ENCODE data around the gene ZC3H10. TPM values are rescaled to one million over a fixed set of nuclear protein-coding genes. Genes with fewer than 3 reads are reported as not detected.

ZC3H10 gene
- total RNA-seq, 1 experiment from 2014 or later, result 11.3 TPM

DNA sequence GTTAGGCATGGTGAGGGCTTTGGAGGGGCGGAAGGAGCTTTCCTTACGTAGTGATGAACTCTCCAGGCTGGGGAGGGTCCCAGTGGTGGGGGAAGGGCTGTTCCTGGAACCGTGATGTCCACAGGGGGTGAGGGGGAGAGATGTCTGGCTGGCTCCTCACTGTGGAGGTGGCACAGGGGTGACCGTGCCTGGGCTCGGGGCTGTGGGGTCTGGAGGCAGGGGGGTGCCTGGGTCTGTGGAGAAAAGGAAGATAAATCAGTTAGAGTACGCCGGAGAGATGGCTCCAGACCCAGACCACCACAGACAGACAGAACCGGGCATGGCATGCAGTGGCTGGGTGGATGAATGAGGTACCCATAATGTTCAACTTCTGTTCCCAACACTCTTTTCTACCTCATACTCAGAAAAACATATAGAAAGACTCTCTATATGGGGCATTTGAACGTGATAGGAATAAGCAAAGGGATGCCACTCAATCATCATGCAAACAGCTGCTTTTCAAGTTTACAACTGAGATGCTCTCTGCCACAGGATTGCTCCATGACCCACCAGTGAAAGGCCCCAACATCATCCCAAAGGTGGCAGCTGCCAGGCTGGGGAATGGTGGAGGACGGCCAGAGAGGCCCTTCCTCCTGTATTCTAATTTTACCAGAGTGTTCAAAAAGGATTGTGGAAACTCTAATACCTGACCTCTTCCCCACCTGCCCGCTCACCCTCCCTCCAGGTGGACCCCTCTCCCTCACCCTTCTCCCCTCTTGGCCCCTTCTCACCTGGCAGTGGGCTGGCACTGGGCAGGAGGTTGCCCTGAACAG is 45.7 kb downstream of the ZC3H10 start:
- Mint-ChIP-seq H3K27me3 (ENCODE audit: low read depth) (no peaks in the 10 kb centered on the region), H3K27ac (peak overlapping the region; percentile 32), H3K4me3 (no peak overlapping the region), H3K36me3 (peaks cover 81% of the 10 kb centered on the region), H3K4me1 (peaks cover 43% of the 10 kb centered on the region), H3K9me3 (no peaks in the 10 kb centered on the region)
- CTCF ChIA-PET, result interaction anchor here (1.0 to 3.4 kb wide), 6 partner anchors 25 to 95 kb away, joined by 3 to 21 read pairs (median 9); partner anchors contain the start of genes ANKRD52, ESYT1, RNF41 and SMARCC2
- POLR2A ChIA-PET, result interaction anchor here (0.5 to 7.2 kb wide), 14 partner anchors 8 to 190 kb away, joined by 3 to 104 read pairs (median 4); partner anchors contain the start of genes ERBB3, ESYT1, MYL6B and RAB5B
- TF ChIP-seq ZNF671 (CRISPR knock-in tag; IDR thresholded peaks at IDR 0.05) (peak; percentile 82), NR2C2 (CRISPR knock-in tag; IDR thresholded peaks at IDR 0.05) (no peak), CREM (CRISPR knock-in tag; IDR thresholded peaks at IDR 0.05) (no peak), ERG (CRISPR knock-in tag; IDR thresholded peaks at IDR 0.05) (peak; percentile 91; the same call in 1 of the 2 replicates), NFE2L1 (CRISPR knock-in tag; IDR thresholded peaks at IDR 0.05) (no peak), JAZF1 (CRISPR knock-in tag; IDR thresholded peaks at IDR 0.05) (no peak), ZNF532 (CRISPR knock-in tag; IDR thresholded peaks at IDR 0.05; ENCODE audit: borderline replicate concordance) (peak; percentile 49; the same call in 1 of the 2 replicates), ZNF512 (CRISPR knock-in tag; IDR thresholded peaks at IDR 0.05; ENCODE audit: borderline replicate concordance) (no peak), ZNF121 (CRISPR knock-in tag; IDR thresholded peaks at IDR 0.05) (no peak), GRHL2 (CRISPR knock-in tag; IDR thresholded peaks at IDR 0.05; ENCODE audit: insufficient replicate concordance, severe bottlenecking) (no peak), ZNF263 (CRISPR knock-in tag; IDR thresholded peaks at IDR 0.05; ENCODE audit: low read depth) (no peak), EMX1 (CRISPR knock-in tag; IDR thresholded peaks at IDR 0.05) (no peak; the same call in 1 of the 2 replicates), ZNF425 (CRISPR knock-in tag; conservative IDR thresholded peaks at IDR 0.05) (peak; percentile 73), FOXP1 (CRISPR knock-in tag; IDR thresholded peaks at IDR 0.05; ENCODE audit: borderline replicate concordance) (no peak), CBFB (CRISPR knock-in tag; IDR thresholded peaks at IDR 0.05; ENCODE audit: low read depth) (no peak), ZNF416 (CRISPR knock-in tag; IDR thresholded peaks at IDR 0.05) (peak; percentile 76; the same call in 1 of the 2 replicates)
- TF ChIP-seq, protein P1, sequence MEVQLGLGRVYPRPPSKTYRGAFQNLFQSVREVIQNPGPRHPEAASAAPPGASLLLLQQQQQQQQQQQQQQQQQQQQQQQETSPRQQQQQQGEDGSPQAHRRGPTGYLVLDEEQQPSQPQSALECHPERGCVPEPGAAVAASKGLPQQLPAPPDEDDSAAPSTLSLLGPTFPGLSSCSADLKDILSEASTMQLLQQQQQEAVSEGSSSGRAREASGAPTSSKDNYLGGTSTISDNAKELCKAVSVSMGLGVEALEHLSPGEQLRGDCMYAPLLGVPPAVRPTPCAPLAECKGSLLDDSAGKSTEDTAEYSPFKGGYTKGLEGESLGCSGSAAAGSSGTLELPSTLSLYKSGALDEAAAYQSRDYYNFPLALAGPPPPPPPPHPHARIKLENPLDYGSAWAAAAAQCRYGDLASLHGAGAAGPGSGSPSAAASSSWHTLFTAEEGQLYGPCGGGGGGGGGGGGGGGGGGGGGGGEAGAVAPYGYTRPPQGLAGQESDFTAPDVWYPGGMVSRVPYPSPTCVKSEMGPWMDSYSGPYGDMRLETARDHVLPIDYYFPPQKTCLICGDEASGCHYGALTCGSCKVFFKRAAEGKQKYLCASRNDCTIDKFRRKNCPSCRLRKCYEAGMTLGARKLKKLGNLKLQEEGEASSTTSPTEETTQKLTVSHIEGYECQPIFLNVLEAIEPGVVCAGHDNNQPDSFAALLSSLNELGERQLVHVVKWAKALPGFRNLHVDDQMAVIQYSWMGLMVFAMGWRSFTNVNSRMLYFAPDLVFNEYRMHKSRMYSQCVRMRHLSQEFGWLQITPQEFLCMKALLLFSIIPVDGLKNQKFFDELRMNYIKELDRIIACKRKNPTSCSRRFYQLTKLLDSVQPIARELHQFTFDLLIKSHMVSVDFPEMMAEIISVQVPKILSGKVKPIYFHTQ (CRISPR knock-in tag; IDR thresholded peaks at IDR 0.05), result peak; percentile 86
- TF ChIP-seq, protein P2, sequence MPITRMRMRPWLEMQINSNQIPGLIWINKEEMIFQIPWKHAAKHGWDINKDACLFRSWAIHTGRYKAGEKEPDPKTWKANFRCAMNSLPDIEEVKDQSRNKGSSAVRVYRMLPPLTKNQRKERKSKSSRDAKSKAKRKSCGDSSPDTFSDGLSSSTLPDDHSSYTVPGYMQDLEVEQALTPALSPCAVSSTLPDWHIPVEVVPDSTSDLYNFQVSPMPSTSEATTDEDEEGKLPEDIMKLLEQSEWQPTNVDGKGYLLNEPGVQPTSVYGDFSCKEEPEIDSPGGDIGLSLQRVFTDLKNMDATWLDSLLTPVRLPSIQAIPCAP (CRISPR knock-in tag; IDR thresholded peaks at IDR 0.05), result no peak
- TF ChIP-seq, protein P3, sequence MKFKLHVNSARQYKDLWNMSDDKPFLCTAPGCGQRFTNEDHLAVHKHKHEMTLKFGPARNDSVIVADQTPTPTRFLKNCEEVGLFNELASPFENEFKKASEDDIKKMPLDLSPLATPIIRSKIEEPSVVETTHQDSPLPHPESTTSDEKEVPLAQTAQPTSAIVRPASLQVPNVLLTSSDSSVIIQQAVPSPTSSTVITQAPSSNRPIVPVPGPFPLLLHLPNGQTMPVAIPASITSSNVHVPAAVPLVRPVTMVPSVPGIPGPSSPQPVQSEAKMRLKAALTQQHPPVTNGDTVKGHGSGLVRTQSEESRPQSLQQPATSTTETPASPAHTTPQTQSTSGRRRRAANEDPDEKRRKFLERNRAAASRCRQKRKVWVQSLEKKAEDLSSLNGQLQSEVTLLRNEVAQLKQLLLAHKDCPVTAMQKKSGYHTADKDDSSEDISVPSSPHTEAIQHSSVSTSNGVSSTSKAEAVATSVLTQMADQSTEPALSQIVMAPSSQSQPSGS (CRISPR knock-in tag; IDR thresholded peaks at IDR 0.05; ENCODE audit: borderline replicate concordance, low read depth), result no peak
- peak; percentile 5 for ATAC-seq
- DNase-seq (ENCODE audit: low spot score), result no peak

All from WTC11 (cell line).